Progenitor cell of endocrine pancreas (in vitro differentiated cells): ENCODE measurements around the gene LRRC74B. TPM values are rescaled to one million over a fixed set of nuclear protein-coding genes. Genes with fewer than 3 reads are reported as not detected.
"Not testable (repeated sequence)": the region's sequence is repeated elsewhere in the genome, so short reads cannot be mapped to it uniquely, and the experiment has no call there.

ENCODE experiments used
- DNase-seq: peaks from one replicate; pipeline ENCODE4 v3.0.0; 2021; ENCODE audit warnings: low spot score; ENCODE audit not compliant: unreplicated experiment
- H3K27ac Mint-ChIP-seq: 2 replicates; pipeline ENCODE4 v1.8.0; 2021; ENCODE audit warnings: mild to moderate bottlenecking, moderate library complexity, mixed read lengths
- H3K27me3 Mint-ChIP-seq: 2 replicates; pipeline ENCODE4 v1.8.0; 2021; ENCODE audit warnings: mixed read lengths
- H3K36me3 Mint-ChIP-seq: 2 replicates; pipeline ENCODE4 v1.8.0; 2022; ENCODE audit warnings: mixed read lengths; ENCODE audit not compliant: insufficient read depth
- H3K4me1 Mint-ChIP-seq: 2 replicates; pipeline ENCODE4 v1.8.0; 2021; ENCODE audit warnings: low read depth, mixed read lengths
- H3K4me3 Mint-ChIP-seq: 2 replicates; pipeline ENCODE4 v1.8.0; 2021; ENCODE audit warnings: low read depth, mild to moderate bottlenecking, moderate library complexity, mixed read lengths
- H3K9me3 Mint-ChIP-seq: 2 replicates; pipeline ENCODE4 v1.8.0; 2021; ENCODE audit warnings: low read depth, mixed read lengths
- CTCF ChIP-seq: fragments of 200-600 bp; sonication (generic); IDR thresholded peaks from one replicate; pipeline ENCODE4 v1.5.0; 2021; ENCODE audit warnings: antibody characterized with exemption, mild to moderate bottlenecking; ENCODE audit not compliant: unreplicated experiment
- total RNA-seq: library from RNA; stranded (reverse); gene quantifications from 2 replicates; pipeline ENCODE4 v1.2.1, GENCODE V29; 2021

Gene LRRC74B
- total RNA-seq, 1 donor from 2014 or later, result 0.72 TPM

DNA sequence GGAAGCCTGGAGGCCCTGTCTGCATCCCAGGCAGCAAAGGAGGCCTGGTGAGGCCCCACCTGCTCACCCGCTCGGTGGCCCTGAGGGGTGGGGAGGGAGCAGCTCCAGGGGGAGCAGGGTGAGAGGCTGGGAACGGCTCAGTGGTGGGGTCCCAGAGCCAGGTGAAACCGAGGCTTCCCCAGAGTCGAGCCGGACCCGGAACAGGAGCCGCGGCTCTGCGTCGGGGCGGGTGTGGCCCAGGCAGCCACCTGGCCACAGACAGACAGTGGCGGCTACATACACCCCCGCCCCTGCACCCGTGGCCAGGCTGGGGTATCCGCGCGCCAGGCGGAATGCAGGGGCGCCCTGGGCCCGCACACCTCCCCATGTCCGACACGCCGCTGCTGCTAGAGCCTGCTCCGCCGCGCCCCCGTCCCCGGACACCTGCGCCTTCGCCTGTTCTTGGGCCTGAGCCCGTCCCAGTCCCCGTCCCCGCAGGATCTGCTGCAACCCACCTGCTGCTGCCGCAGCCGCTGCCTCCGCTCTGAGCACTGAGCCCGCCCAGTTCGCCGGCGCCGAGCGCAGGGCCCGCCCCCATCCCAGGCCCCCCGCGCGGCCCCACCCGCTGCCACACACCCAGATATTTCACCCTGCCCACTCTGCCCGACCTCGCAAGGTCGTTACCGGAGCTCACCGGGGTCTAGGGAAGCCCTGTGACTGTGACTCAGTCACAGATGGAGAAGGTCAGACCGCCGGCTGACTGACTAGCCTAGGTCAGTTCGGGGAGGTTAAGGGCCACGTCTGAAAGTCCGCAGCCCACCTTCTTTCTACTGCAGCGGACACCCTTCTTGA is 13.5 kb upstream of the LRRC74B start, which contains the start of gene SLC7A4:
Gene SLC7A4, minus strand, starts transcription at position 525 of the 831 bp plus-strand sequence. CDS start 749 bp downstream, outside the sequence.
- DNase-seq, result no peak

DNA sequence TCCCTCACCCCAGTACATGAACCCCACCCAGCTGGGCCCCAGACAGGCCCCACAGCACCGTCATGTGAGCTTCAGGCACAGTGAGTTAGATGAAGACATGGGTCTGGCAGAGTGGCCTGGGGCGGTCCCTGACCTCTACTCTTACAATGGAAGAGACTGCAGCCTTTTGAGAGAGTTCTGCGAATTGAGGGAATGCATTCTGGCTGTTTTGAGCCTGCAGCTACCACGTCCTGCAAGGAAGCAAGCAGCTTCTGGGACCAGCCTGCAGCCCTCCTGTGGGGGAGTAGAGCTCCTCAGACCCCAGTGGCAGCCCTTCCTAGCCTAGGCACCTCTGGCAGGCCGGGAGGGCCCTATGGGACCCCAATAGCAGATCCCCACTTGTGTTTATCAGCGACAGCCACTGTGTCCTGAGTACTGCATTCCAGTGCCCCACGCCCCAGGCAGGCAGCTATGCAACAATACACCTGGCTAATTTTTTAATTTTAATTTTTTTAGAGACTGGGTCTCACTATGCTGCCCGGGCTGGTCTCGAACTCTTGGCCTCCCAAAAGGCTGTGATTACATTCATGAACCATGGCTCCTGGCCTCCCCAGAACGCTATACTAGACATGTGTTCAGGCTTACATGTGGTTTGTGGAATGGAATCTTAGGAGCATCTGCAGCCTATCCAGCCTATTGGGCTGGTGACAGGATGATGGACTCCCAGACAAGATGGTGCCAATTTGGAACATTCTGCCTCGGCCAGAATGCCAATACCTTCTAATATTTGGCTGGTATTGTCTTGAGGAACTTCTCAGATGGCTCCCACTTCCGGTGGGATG is 12.7 kb upstream of the LRRC74B start:
- H3K36me3 Mint-ChIP-seq, result no peaks in the 10 kb centered on the region
- H3K27ac Mint-ChIP-seq, result no peak overlapping the region
- no peak for DNase-seq
- H3K4me1 Mint-ChIP-seq, result no peaks in the 10 kb centered on the region
- TF ChIP-seq CTCF, result no peak
- H3K27me3 Mint-ChIP-seq, result peaks cover 37% of the 10 kb centered on the region
- H3K4me3 Mint-ChIP-seq, result peak overlapping the region; percentile 61
- H3K9me3 Mint-ChIP-seq, result no peaks in the 10 kb centered on the region

More for the DNA sequence above, 13.5 kb upstream of the LRRC74B start, which contains the start of gene SLC7A4:
- no peaks in the 10 kb centered on the region for H3K9me3 Mint-ChIP-seq
- no peak for TF ChIP-seq CTCF
- H3K36me3 Mint-ChIP-seq, result no peaks in the 10 kb centered on the region
- H3K27me3 Mint-ChIP-seq, result peaks cover 35% of the 10 kb centered on the region
- peak within 1 kb of the TSS; percentile 61 for H3K4me3 Mint-ChIP-seq
- no peak within 1 kb of the TSS for H3K27ac Mint-ChIP-seq
- H3K4me1 Mint-ChIP-seq, result no peaks in the 10 kb centered on the region

DNA sequence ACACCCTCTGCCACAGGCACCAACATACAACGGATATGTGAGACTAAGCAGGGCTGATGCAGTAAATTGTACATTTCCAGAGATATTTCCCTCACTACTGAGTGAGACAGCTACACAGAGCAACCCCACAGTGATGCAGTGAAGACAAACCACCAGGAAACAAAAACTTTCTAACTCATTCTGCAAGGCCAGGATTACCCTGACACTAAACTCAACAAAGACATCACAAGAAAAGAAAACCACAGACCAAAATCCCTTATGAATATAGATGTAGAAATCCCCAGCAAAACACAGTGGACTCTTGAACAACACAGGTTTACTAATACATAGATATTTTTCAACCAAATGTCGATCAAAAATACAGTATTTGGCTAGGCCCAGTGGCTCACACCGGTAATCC is 11.9 kb upstream of the LRRC74B start:
- TF ChIP-seq CTCF, result no peak
- Mint-ChIP-seq H3K27ac (no peak overlapping the region), H3K36me3 (no peaks in the 10 kb centered on the region), H3K9me3 (no peaks in the 10 kb centered on the region), H3K27me3 (peaks cover 40% of the 10 kb centered on the region), H3K4me1 (no peaks in the 10 kb centered on the region), H3K4me3 (no peak overlapping the region)
- no peak for DNase-seq

DNA sequence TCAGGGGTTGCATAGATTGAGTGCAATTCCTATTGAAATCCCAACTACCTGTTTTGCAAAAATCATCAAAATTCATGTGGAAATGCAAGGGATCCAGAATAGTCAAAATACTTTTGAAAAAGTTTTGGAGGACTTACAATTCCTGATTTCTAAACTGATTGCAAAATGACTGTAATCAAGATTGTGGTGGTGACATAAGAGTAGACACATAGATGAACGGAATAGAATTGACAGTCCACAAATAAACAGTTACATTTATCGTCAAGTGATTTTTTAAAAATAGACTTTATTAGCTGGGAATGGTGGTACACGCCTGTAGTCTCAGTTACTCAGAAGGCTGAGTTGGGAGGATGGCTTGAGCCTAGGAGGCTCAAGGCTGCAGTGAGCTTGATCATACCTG is 10.8 kb upstream of the LRRC74B start:
- no peaks in the 10 kb centered on the region for H3K36me3 Mint-ChIP-seq
- H3K4me3 Mint-ChIP-seq, result no peak overlapping the region
- no peak overlapping the region for H3K27ac Mint-ChIP-seq
- no peaks in the 10 kb centered on the region for H3K9me3 Mint-ChIP-seq
- H3K27me3 Mint-ChIP-seq, result peaks cover 34% of the 10 kb centered on the region
- no peaks in the 10 kb centered on the region for H3K4me1 Mint-ChIP-seq
- DNase-seq, result no peak
- TF ChIP-seq CTCF, result no peak

DNA sequence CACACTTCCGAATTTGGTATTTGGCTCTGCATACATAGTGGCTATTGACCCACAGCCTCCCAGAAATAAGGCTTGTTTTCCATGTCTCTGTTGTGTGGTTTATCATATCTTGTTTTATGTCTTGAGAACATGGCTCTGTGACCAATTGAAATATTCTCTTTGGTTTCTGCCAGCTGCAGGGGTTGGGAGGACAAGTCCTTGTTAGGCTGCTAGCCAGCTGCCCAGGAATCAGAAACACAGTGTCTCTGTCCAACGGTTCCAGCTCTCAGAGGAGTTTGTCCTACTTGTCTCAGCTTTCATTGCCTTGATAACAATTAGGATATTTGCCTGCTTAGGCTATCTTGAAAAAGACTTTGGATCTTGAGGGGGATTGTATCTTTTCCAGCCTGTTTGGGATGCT is 7.3 kb upstream of the LRRC74B start:
- no peak overlapping the region for H3K4me3 Mint-ChIP-seq
- TF ChIP-seq CTCF, result no peak
- peaks cover under 1% of the 10 kb centered on the region for H3K4me1 Mint-ChIP-seq
- peaks cover 26% of the 10 kb centered on the region for H3K27me3 Mint-ChIP-seq
- H3K27ac Mint-ChIP-seq, result no peak overlapping the region
- no peaks in the 10 kb centered on the region for H3K9me3 Mint-ChIP-seq
- no peaks in the 10 kb centered on the region for H3K36me3 Mint-ChIP-seq
- DNase-seq, result no peak

GRCh38 chr22:21039158-21039557 is 6.6 kb upstream of the LRRC74B start:
- not testable (repeated sequence) for DNase-seq, H3K36me3 Mint-ChIP-seq, H3K4me3 Mint-ChIP-seq, H3K9me3 Mint-ChIP-seq, H3K27ac Mint-ChIP-seq, H3K4me1 Mint-ChIP-seq
- H3K27me3 Mint-ChIP-seq, result peaks cover 28% of the 10 kb centered on the region
